Ureter (tissue), 1 donor: ENCODE results near the gene GHRHR. TPM values are rescaled to one million over a fixed set of nuclear protein-coding genes. Genes with fewer than 3 reads are reported as not detected.

Experiments
- DNase-seq: peaks from one replicate; pipeline ENCODE4 v3.0.0-alpha.2; 2020; ENCODE audit warnings: low spot score
- total RNA-seq: library from RNA; stranded (reverse); gene quantifications from one replicate; pipeline ENCODE4 v1.2.4, GENCODE V29; 2023
- donor health status: DM: yes; HTN: yes; CAD: no.

GHRHR gene
- total RNA-seq, 1 donor from 2014 or later = not detected

GRCh38 chr7:31004393-31004792 lies 40.6 kb downstream of the GHRHR start:
- DNase-seq = no peak

GRCh38 chr7:31006857-31007256 lies 43.1 kb downstream of the GHRHR start:
- DNase-seq = no peak

- DNase-seq = no peak
Observed at GRCh38 chr7:31007634-31008033, 43.9 kb downstream of the GHRHR start.

GRCh38 chr7:31014826-31015225 lies 51.1 kb downstream of the GHRHR start:
- DNase-seq = no peak

- DNase-seq = no peak
Observed at GRCh38 chr7:31017032-31017675, 53.4 kb downstream of the GHRHR start.

- DNase-seq = no peak
Observed at GRCh38 chr7:31017721-31018120, 54.0 kb downstream of the GHRHR start.

- DNase-seq = no peak
Observed at GRCh38 chr7:31019509-31019908, 55.8 kb downstream of the GHRHR start.

GRCh38 chr7:31020161-31020560 lies 56.4 kb downstream of the GHRHR start:
- no peak for DNase-seq

- DNase-seq = no peak
Observed at GRCh38 chr7:31020652-31021051, 56.9 kb downstream of the GHRHR start.

- no peak for DNase-seq
Observed at GRCh38 chr7:31022117-31022516, 58.4 kb downstream of the GHRHR start.

- no peak for DNase-seq
Observed at GRCh38 chr7:31022726-31023125, 59.0 kb downstream of the GHRHR start.

- no peak for DNase-seq
Observed at GRCh38 chr7:31023877-31024276, 60.1 kb downstream of the GHRHR start.

- no peak for DNase-seq
Observed at GRCh38 chr7:31027161-31027965, 63.6 kb downstream of the GHRHR start.

GRCh38 chr7:31028006-31028405 lies 64.3 kb downstream of the GHRHR start:
- no peak for DNase-seq

- DNase-seq = no peak
Observed at GRCh38 chr7:31028417-31028992, 64.8 kb downstream of the GHRHR start.

Other genes starting within 250 kb of the GHRHR start
- gene INMT, start 211.8 kb upstream of the GHRHR start, total RNA-seq = 31.4 TPM
- 16.8 TPM for gene MINDY4, start 192.5 kb upstream of the GHRHR start, total RNA-seq
- gene AQP1, start 52.1 kb upstream of the GHRHR start, total RNA-seq = 373 TPM
- 2.6 TPM for gene ADCYAP1R1, start 88.4 kb downstream of the GHRHR start, total RNA-seq